ENCODE results near the gene WIF1.

GRCh38 chr12:65113621-65114035, 7.5 kb downstream of the WIF1 start:
- TF ChIP-seq CSDC2 (CRISPR knock-in tag; IDR thresholded peaks at IDR 0.05) (no peak), POU6F1 (CRISPR knock-in tag; IDR thresholded peaks at IDR 0.05; ENCODE audit: borderline replicate concordance, low read depth) (no peak), RARB (CRISPR knock-in tag; IDR thresholded peaks at IDR 0.05) (no peak), OSR1 (CRISPR knock-in tag; IDR thresholded peaks at IDR 0.05) (no peak), ZFP3 (CRISPR knock-in tag; IDR thresholded peaks at IDR 0.05) (no peak), PATZ1 (CRISPR knock-in tag; IDR thresholded peaks at IDR 0.05; ENCODE audit: borderline replicate concordance) (no peak), ESRRG (CRISPR knock-in tag; IDR thresholded peaks at IDR 0.05) (no peak), ZNF8 (CRISPR knock-in tag; IDR thresholded peaks at IDR 0.05) (no peak), ZFP30 (CRISPR knock-in tag; IDR thresholded peaks at IDR 0.05) (no peak), ZC3H10 (CRISPR knock-in tag; IDR thresholded peaks at IDR 0.05) (no peak)

All from SK-N-SH treated with all-trans-retinoic acid at 6 μM for 48 hours (cell line).